H1 (cell line): Measurements from ENCODE around the gene KIF27. TPM values are rescaled to one million over a fixed set of nuclear protein-coding genes. Genes with fewer than 3 reads are reported as not detected.

Experiments
- BRCA1 ChIP-seq: IDR thresholded peaks from 2 replicates; pipeline ENCODE4 v1.6.1; 2012; ENCODE audit warnings: low read depth, low read length, improper control_type of control experiment
- polyA plus RNA-seq, 7 experiments: library from polyadenylated mRNA; depleted of rRNA in 3 of 7; stranded (reverse) in 5 of 7; unstranded in 2 of 7; fragments of >200 nt in 5 of 7; fragments of 200-250 nt in 2 of 7; gene quantifications; 1 replicate in 5 of 7; 2 replicates in 1 of 7; 4 replicates in 1 of 7; pipeline versions ENCODE4 v1.2.1 to v1.2.3, GENCODE V29; 2011 to 2013; ENCODE audit warnings: missing spikeins in 2 of 7, mixed read lengths in 2 of 7
- total RNA-seq: library from RNA; stranded (reverse); fragmentation: NEBNext Ultra II Directional; extraction: Animal tissue kit (Norgen Biotek cat#: 25700); gene quantifications from 2 replicates; pipeline ENCODE4 v1.2.1, GENCODE V29; 2021
- TF ChIP-seq, protein P1 (sequence below): IDR thresholded peaks from 2 replicates; pipeline ENCODE4 v1.6.1; 2011; ENCODE audit warnings: low read depth, mild to moderate bottlenecking, low read length; ENCODE audit not compliant: insufficient read depth
- TF ChIP-seq, protein P2 (sequence below): IDR thresholded peaks from 2 replicates; pipeline ENCODE4 v1.6.1; 2012; ENCODE audit warnings: inconsistent platforms

The KIF27 gene
- total and polyA plus RNA-seq, 2 of the 8 experiments (the other 6 are each of a cell fraction or from before 2014, with no cell fraction given), result 0.47 to 7.0 TPM

- TF ChIP-seq BRCA1, result no peak
- TF ChIP-seq, protein P1, sequence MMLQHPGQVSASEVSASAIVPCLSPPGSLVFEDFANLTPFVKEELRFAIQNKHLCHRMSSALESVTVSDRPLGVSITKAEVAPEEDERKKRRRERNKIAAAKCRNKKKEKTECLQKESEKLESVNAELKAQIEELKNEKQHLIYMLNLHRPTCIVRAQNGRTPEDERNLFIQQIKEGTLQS, result no peak
- TF ChIP-seq, protein P2, sequence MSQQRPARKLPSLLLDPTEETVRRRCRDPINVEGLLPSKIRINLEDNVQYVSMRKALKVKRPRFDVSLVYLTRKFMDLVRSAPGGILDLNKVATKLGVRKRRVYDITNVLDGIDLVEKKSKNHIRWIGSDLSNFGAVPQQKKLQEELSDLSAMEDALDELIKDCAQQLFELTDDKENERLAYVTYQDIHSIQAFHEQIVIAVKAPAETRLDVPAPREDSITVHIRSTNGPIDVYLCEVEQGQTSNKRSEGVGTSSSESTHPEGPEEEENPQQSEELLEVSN, result no peak
Observed at GRCh38 chr9:83930881-83931280, 9.6 kb upstream of the KIF27 start (continued).
